ENCODE results near the gene LRCH4.
"Not testable (repeated sequence)": the region's sequence is repeated elsewhere in the genome, so short reads cannot be mapped to it uniquely, and the experiment has no call there.

Gene LRCH4

GRCh38 chr7:100563809-100564400 lies 22.0 kb downstream of the LRCH4 start:
- FAIRE-seq (peak; percentile 78), DNase-seq (ENCODE audit: insufficient read length, low spot score) (peak; percentile 79)
- TF ChIP-seq POLR2A (IDR thresholded peaks at IDR 0.05; ENCODE audit: low read depth, low read length) (no peak), TAF1 (IDR thresholded peaks at IDR 0.05; ENCODE audit: low read depth, low read length) (no peak), POU2F2 (IDR thresholded peaks at IDR 0.05; ENCODE audit: low read depth, low read length) (no peak), SPI1 (IDR thresholded peaks at IDR 0.05; ENCODE audit: low read depth, low read length) (no peak), PAX5 (IDR thresholded peaks at IDR 0.05; ENCODE audit: insufficient read depth, low read length, severe bottlenecking) (no peak), POLR2AphosphoS5 (IDR thresholded peaks at IDR 0.05; ENCODE audit: low read depth, low read length) (no peak)

- no peak for DNase-seq (ENCODE audit: insufficient read length, low spot score)
- TF ChIP-seq TAF1 (IDR thresholded peaks at IDR 0.05; ENCODE audit: low read depth, low read length): no peak
- no peak for TF ChIP-seq SPI1 (IDR thresholded peaks at IDR 0.05; ENCODE audit: low read depth, low read length)
- no peak for TF ChIP-seq POLR2AphosphoS5 (IDR thresholded peaks at IDR 0.05; ENCODE audit: low read depth, low read length)
- TF ChIP-seq POLR2A (IDR thresholded peaks at IDR 0.05; ENCODE audit: low read depth, low read length): no peak
- no peak for TF ChIP-seq PAX5 (IDR thresholded peaks at IDR 0.05; ENCODE audit: insufficient read depth, low read length, severe bottlenecking)
- no peak for TF ChIP-seq POU2F2 (IDR thresholded peaks at IDR 0.05; ENCODE audit: low read depth, low read length)
- FAIRE-seq: no peak
Measured at GRCh38 chr7:100563100-100563564, 22.8 kb downstream of the LRCH4 start.

GRCh38 chr7:100562195-100563099 lies 23.5 kb downstream of the LRCH4 start:
- FAIRE-seq (no peak), DNase-seq (ENCODE audit: insufficient read length, low spot score) (no peak)
- TF ChIP-seq SPI1 (IDR thresholded peaks at IDR 0.05; ENCODE audit: low read depth, low read length) (no peak), POLR2A (IDR thresholded peaks at IDR 0.05; ENCODE audit: low read depth, low read length) (no peak), TAF1 (IDR thresholded peaks at IDR 0.05; ENCODE audit: low read depth, low read length) (no peak), POU2F2 (IDR thresholded peaks at IDR 0.05; ENCODE audit: low read depth, low read length) (no peak), PAX5 (IDR thresholded peaks at IDR 0.05; ENCODE audit: insufficient read depth, low read length, severe bottlenecking) (no peak), POLR2AphosphoS5 (IDR thresholded peaks at IDR 0.05; ENCODE audit: low read depth, low read length) (no peak)

- TF ChIP-seq POU2F2 (IDR thresholded peaks at IDR 0.05; ENCODE audit: low read depth, low read length) (no peak), POLR2AphosphoS5 (IDR thresholded peaks at IDR 0.05; ENCODE audit: low read depth, low read length) (no peak), TAF1 (IDR thresholded peaks at IDR 0.05; ENCODE audit: low read depth, low read length) (no peak), PAX5 (IDR thresholded peaks at IDR 0.05; ENCODE audit: insufficient read depth, low read length, severe bottlenecking) (no peak), POLR2A (IDR thresholded peaks at IDR 0.05; ENCODE audit: low read depth, low read length) (no peak), SPI1 (IDR thresholded peaks at IDR 0.05; ENCODE audit: low read depth, low read length) (no peak)
- FAIRE-seq: no peak
- DNase-seq (ENCODE audit: insufficient read length, low spot score): no peak
Measured at GRCh38 chr7:100561491-100562194, 24.3 kb downstream of the LRCH4 start.

GRCh38 chr7:100559127-100559526 lies 26.8 kb downstream of the LRCH4 start:
- TF ChIP-seq PAX5 (IDR thresholded peaks at IDR 0.05; ENCODE audit: insufficient read depth, low read length, severe bottlenecking): no peak
- no peak for DNase-seq (ENCODE audit: insufficient read length, low spot score)
- no peak for FAIRE-seq

- TF ChIP-seq PAX5 (IDR thresholded peaks at IDR 0.05; ENCODE audit: insufficient read depth, low read length, severe bottlenecking) (no peak), TAF1 (IDR thresholded peaks at IDR 0.05; ENCODE audit: low read depth, low read length) (no peak), POU2F2 (IDR thresholded peaks at IDR 0.05; ENCODE audit: low read depth, low read length) (no peak), POLR2A (IDR thresholded peaks at IDR 0.05; ENCODE audit: low read depth, low read length) (no peak)
- DNase-seq (ENCODE audit: insufficient read length, low spot score) (no peak), FAIRE-seq (no peak)
Measured at GRCh38 chr7:100556541-100556940, 29.4 kb downstream of the LRCH4 start.

GRCh38 chr7:100555701-100556100 lies 30.2 kb downstream of the LRCH4 start:
- no peak for DNase-seq (ENCODE audit: insufficient read length, low spot score)
- FAIRE-seq: no peak
- no peak for TF ChIP-seq SPI1 (IDR thresholded peaks at IDR 0.05; ENCODE audit: low read depth, low read length)
- TF ChIP-seq POLR2AphosphoS5 (IDR thresholded peaks at IDR 0.05; ENCODE audit: low read depth, low read length): no peak

- DNase-seq (ENCODE audit: insufficient read length, low spot score): no peak
- TF ChIP-seq POLR2AphosphoS5 (IDR thresholded peaks at IDR 0.05; ENCODE audit: low read depth, low read length) (no peak), PAX5 (IDR thresholded peaks at IDR 0.05; ENCODE audit: insufficient read depth, low read length, severe bottlenecking) (no peak), POLR2A (IDR thresholded peaks at IDR 0.05; ENCODE audit: low read depth, low read length) (no peak), TAF1 (IDR thresholded peaks at IDR 0.05; ENCODE audit: low read depth, low read length) (no peak), POU2F2 (IDR thresholded peaks at IDR 0.05; ENCODE audit: low read depth, low read length) (no peak), SPI1 (IDR thresholded peaks at IDR 0.05; ENCODE audit: low read depth, low read length) (no peak)
- FAIRE-seq: no peak
Measured at GRCh38 chr7:100553032-100553431, 32.9 kb downstream of the LRCH4 start.

GRCh38 chr7:100552532-100552931 lies 33.4 kb downstream of the LRCH4 start:
- FAIRE-seq: no peak
- TF ChIP-seq POU2F2 (IDR thresholded peaks at IDR 0.05; ENCODE audit: low read depth, low read length): no peak
- no peak for TF ChIP-seq SPI1 (IDR thresholded peaks at IDR 0.05; ENCODE audit: low read depth, low read length)
- TF ChIP-seq POLR2AphosphoS5 (IDR thresholded peaks at IDR 0.05; ENCODE audit: low read depth, low read length): no peak
- TF ChIP-seq PAX5 (IDR thresholded peaks at IDR 0.05; ENCODE audit: insufficient read depth, low read length, severe bottlenecking): no peak
- no peak for TF ChIP-seq POLR2A (IDR thresholded peaks at IDR 0.05; ENCODE audit: low read depth, low read length)
- TF ChIP-seq TAF1 (IDR thresholded peaks at IDR 0.05; ENCODE audit: low read depth, low read length): no peak
- no peak for DNase-seq (ENCODE audit: insufficient read length, low spot score)

- not testable (repeated sequence) for DNase-seq (ENCODE audit: insufficient read length, low spot score); FAIRE-seq
Measured at GRCh38 chr7:100548446-100548845, 37.5 kb downstream of the LRCH4 start.
